Body of pancreas (tissue), 4 donors: ENCODE measurements around the gene SLC6A3.

ENCODE experiments used
- CTCF ChIP-seq, 7 experiments: fragments of 450-650 bp in 4 of 7; fragments of 200-600 bp in 3 of 7; sonication (generic) in 3 of 7; IDR thresholded peaks; one replicate each; pipeline ENCODE4 v1.5.1; 2016 to 2019; ENCODE audit warnings: antibody characterized with exemption in 7 of 7
- POLR2A ChIP-seq, 3 donors: fragments of 450-650 bp; IDR thresholded peaks; one replicate each; pipeline ENCODE4 v1.6.1; 2016; ENCODE audit warnings: antibody characterized with exemption in 3 of 3, mild to moderate bottlenecking in 2 of 3

- TF ChIP-seq CTCF (IDR thresholded peaks at IDR 0.05) (no peak), POLR2A (IDR thresholded peaks at IDR 0.05) (no peak)
These were observed 44.5 kb upstream of the SLC6A3 start for GRCh38 chr5:1489754-1490153.
